DMS53 treated with DMSO at 0.1 percent for 48 hours (cell line): ENCODE measurements around the gene GIPR.
A peak's percentile ranks its signal among the peaks of the same experiment; 100 is the strongest.

ENCODE experiments used
- DNase-seq: peaks from one replicate; lab custom pipeline; 2025; ENCODE audit not compliant: unreplicated experiment; lab: John Stamatoyannopoulos, UW

GIPR gene

DNA sequence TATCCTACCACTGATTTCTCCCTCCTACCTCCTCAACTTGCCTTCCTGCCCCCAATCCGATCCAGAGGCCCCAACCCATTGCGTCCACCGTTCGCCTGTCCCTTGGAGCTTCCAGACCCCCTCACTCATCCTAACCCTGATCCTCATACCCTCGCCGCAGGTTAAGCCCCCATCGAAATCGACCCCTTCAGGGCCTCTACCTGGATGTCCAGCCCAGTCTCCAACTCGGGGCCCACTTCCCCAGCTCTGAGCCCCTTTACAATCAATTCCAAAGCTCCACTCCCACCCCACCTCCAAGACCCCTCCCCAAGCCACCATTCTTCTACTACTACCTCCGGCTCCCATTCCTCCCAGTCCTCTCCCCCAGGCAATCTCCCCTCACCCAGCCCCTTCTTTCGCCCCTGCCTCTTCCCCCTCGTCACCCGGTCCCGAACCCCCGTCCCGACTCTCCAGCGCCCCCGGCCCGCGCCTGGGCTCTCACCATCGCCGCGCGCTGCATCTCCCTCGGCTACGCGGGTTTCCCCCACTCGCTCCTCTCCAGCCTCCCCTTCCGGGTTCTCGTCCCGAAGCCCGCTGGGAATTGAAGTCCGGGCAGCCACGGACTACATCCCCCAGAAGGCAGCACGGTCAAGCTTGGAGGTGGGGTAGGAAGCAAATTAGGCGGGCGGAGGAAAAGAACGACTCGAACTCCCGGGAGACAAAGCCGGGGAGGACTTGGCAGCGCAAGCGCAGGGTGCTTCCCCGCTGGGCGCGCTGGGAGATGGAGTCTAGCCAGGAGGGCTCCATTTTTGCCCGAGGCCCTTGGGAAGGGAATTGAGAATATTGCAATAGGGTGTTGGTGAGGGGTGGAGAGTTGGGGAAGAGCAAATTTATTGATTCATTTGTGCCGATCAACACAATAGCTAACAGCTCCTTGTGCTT is 62.6 kb downstream of the GIPR start, which contains the start of gene FBXO46:
FBXO46 (minus strand) TSS at position 529 of the 921 bp plus-strand sequence. CDS start 17,401 bp downstream, outside the sequence.
- peak; percentile 97 for DNase-seq
